HG02938 (cell line): Measurements from ENCODE around the gene SNX9.
"Not testable (repeated sequence)": the region's sequence is repeated elsewhere in the genome, so short reads cannot be mapped to it uniquely, and the experiment has no call there.

Source experiments
- ATAC-seq: cut with Tn5 transposase; IDR thresholded peaks from one replicate; pipeline ENCODE4 v1.9.1; 2021; ENCODE audit warnings: mild to moderate bottlenecking, moderate library complexity; ENCODE audit not compliant: unreplicated experiment

SNX9 gene

GRCh38 chr6:157880534-157880933 lies 57.5 kb downstream of the SNX9 start:
- no peak for ATAC-seq

- ATAC-seq = no peak
Observed at GRCh38 chr6:157881342-157881741, 58.3 kb downstream of the SNX9 start.

GRCh38 chr6:157884756-157885155 lies 61.7 kb downstream of the SNX9 start:
- ATAC-seq = no peak

- no peak for ATAC-seq
Observed at GRCh38 chr6:157885211-157885788, 62.3 kb downstream of the SNX9 start.

DNA sequence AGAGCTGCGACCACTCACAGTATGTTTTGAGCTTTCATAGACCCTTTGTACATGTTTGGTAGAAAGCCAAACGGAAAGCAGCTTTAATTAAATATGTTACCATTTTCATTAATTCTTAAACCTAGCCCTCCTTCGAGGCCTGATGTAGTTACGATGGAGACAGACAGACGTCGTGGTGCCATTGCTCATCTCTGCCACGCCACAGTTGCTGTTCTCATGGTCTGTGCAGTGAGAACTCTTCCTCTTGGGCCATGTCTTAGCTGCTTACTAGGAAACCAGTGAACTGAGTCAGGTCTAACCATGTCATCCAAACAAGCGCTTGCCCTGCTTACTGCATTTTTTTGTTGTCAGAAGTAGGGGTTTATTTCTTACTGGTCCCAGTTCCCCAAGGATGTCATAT lies 62.8 kb downstream of the SNX9 start:
- ATAC-seq = no peak

- ATAC-seq = no peak
Observed at GRCh38 chr6:157887892-157888291, 64.8 kb downstream of the SNX9 start.

GRCh38 chr6:157891544-157892362 lies 68.7 kb downstream of the SNX9 start:
- ATAC-seq = no peak

GRCh38 chr6:157892363-157892877 lies 69.4 kb downstream of the SNX9 start:
- no peak for ATAC-seq

- no peak for ATAC-seq
Observed at GRCh38 chr6:157893238-157893637, 70.2 kb downstream of the SNX9 start.

DNA sequence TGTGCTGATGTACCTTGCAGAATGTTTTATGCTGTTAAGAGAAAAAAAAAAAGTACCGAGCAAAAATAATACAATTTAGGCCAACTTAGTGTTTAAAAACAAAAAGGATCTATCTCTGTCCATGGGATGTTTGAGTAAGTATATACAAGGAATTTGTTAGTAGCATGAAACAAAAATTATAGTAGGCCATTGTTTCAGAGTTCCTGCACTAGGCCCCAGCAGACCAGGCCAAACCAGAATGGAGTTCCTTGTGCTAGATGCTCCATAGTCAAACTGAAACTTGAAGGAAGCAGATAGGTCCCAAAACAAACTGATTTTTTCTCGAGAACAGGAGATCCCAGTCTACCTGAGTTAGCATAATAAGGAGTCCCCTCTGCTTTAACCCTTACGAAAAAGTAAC lies 72.5 kb downstream of the SNX9 start:
- ATAC-seq = no peak

DNA sequence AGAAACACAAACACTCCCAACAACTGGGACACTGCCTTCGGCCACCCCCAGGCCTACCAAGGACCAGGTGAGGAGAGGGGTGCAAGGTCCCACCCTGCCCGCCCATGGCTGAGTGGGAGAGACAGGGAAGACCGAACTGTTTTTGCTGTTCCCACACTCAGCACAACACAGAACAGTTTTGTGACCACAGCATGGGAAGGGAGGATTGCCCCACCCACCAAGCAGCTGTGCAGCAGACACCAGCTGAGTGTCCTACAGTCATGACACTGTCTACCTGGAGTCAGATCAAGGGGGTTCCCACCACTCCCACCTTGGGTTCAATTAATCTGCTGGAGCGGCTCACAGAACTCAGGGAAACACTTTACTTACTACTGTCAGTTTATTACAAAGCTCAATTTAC lies 73.9 kb downstream of the SNX9 start:
- no peak for ATAC-seq

GRCh38 chr6:157898169-157898568 lies 75.1 kb downstream of the SNX9 start:
- ATAC-seq = no peak

GRCh38 chr6:157898640-157899039 lies 75.6 kb downstream of the SNX9 start:
- ATAC-seq = no peak

DNA sequence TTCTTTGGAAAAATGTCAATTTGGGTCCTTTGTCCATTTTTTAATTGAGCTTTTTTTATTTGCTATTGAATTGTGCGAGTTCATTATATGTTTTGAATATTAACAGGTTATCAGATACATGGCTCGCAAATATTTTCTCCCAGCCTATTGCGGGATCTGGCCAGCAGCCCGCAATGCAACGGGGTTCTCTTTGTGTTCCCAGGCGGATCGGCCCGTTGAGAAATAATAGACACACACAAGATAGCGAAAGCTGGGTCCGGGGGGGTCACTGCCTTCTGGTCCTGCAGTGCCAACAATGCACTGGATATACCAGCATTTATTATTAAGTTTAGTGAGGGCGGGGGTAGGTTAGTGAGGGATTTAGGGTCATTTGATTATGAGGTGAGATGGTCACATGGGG lies 77.2 kb downstream of the SNX9 start:
- ATAC-seq = not testable (repeated sequence)

GRCh38 chr6:157900751-157901150 lies 77.7 kb downstream of the SNX9 start:
- ATAC-seq = not testable (repeated sequence)

- ATAC-seq = no peak
Observed at GRCh38 chr6:157904999-157905398, 82.0 kb downstream of the SNX9 start.

DNA sequence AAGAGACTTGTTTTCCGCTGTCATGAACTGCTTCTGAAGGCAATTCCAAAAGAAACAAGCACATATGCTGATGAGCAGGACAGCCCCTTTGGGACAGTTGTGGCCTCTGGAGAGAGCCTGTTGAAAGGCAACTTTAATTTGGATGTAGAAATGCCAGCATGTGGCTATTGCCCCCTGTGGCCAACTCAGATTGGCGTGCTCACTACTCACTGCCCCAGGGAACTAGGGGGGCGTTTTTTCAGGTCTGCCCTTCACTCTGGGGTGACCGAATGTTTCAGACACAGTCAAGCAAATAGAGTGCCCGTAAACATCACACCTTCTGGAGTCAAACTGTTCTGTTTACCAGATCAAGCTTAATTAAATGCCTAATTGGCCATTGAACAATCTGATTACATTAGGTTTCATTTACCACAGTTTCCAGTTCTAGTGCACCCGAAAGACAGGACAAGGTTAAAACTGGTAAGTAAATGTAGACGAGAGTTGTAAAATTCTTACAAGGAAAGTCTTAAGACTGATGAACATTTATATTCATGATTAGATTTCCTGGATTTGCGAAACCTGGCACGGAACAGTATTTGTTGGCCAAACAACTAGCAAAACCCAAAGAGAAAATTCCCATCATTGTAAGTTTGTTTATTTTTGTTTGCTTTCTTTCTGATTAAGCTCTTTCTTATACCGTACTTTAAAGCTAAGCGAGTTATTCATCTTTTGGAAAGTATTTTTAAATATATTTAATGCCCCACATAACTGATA lies 82.7 kb downstream of the SNX9 start:
- no peak for ATAC-seq

GRCh38 chr6:157906537-157907061 lies 83.6 kb downstream of the SNX9 start:
- no peak for ATAC-seq

DNA sequence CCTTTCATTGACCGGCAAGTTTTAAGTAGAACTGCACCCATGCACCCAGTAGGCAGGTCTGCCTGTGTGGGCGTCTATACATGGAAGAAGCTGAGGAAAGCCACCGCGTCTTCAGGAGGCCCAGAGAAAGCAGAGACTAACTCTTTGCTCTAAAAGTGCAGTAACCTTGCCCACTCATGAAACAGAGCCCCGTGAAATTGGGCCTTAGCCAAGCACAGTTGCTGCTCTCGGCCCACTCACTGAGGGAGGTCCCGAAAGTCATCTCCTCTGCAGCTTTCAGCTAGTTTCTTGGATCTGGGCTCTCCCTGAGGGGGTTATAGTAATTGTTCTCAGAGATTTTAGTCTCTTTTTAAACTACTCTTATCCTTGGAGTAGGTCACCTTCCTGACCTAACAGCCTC lies 84.6 kb downstream of the SNX9 start:
- no peak for ATAC-seq

DNA sequence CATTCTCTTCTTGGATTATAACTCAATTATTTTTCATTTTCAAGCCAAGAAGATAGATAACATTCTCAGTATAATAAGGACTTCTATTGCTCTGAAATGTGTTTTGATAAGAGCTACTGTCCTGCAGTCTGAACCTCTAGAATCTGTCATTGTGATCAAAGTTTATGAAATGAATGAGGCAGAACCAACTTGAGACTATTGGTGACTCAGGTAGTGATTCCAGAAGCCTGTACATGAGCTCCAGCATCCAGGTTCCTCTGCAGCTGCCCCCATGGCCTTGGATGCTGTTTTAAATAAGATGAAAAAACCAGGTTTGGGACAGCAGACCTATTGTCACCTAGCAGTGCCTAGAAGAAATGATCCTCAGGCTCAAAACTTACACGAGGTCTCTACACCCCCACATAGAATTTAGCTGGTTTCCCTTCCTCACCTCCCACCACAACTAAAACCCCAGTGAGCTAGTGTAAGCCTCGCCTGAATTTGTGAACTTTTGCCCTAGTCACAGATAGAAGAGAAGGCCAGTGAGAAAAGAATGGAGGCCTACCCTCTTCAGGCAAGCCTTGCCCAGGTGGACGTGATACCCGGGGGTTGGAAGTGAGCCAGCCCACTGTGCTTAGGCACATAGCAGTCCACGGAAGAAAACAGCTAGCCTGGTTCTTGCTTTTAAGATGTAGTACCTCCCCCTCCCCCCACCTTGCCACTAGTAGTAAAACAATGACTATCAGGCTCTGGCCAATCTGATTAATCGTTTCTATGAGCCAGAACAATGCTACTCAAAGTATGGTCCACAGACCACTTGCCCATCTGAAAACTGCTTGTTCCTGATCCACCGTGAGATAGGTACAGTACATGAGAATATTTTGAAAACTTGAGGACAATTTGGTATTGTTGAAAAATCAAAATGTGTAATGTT lies 85.6 kb downstream of the SNX9 start:
- ATAC-seq = peak; percentile 58
